H1 (cell line): ENCODE data around the gene KCNJ3.

Experiments used
- CBX5 ChIP-seq: fragments of 300-800, 300-1000 bp; sonication (generic); IDR thresholded peaks from 2 replicates; pipeline ENCODE4 v1.7.1; 2016; ENCODE audit warnings: antibody characterized with exemption, low read length, low read depth
- EP300 ChIP-seq, 2 experiments: IDR thresholded peaks; 1 replicate in 1 of 2; 2 replicates in 1 of 2; pipeline ENCODE4 v1.6.1; 2011 to 2012; ENCODE audit warnings: low read depth in 2 of 2, low read length in 2 of 2, mild to moderate bottlenecking in 2 of 2, borderline replicate concordance in 1 of 2, inconsistent platforms in 1 of 2, moderate library complexity in 1 of 2
- POLR2A ChIP-seq, 2 experiments: IDR thresholded peaks; 1 replicate in 1 of 2; 2 replicates in 1 of 2; pipeline ENCODE4 v1.6.1; 2011; ENCODE audit warnings: low read depth in 2 of 2, low read length in 2 of 2, mild to moderate bottlenecking in 2 of 2; ENCODE audit errors: control extremely low read depth in 1 of 2
- RAD21 ChIP-seq, 2 experiments: IDR thresholded peaks in 1 of 2; conservative IDR thresholded peaks in 1 of 2; 2 replicates each; pipeline ENCODE4 v1.6.1; 2011; ENCODE audit warnings: low read depth in 2 of 2, low read length in 2 of 2, improper control_type of control experiment in 1 of 2, inconsistent platforms in 1 of 2, mild to moderate bottlenecking in 1 of 2, moderate library complexity in 1 of 2
- TEAD4 ChIP-seq: IDR thresholded peaks from 2 replicates; pipeline ENCODE4 v1.6.1; 2012; ENCODE audit warnings: low read depth, low read length, inconsistent platforms, mixed read lengths

DNA sequence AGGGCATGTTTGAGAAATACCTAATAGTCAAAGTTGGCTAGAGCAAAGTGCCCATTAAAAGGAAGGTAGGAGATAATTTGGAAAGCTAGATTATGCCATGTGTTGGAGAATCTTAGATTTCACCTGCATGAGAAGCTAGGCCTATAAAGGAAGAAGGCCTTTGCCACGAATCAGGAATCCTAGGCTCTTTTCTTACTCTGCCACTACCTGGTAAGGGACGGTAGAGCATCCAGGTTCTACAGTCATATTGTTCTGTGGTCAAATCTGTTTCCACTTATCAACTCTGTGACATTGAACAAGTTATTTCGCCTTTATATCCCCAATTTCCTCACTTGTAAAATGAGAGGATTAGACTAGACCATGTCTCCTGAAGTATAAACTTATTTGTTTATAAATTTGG is 3.6 kb upstream of the KCNJ3 start:
- TF ChIP-seq TEAD4 (no peak), POLR2A (IDR thresholded peaks at IDR 0.05; ENCODE audit: control extremely low read depth in 1 of 2, low read depth in 2 of 2, low read length in 2 of 2) (no peak), CBX5 (no peak), EP300 (IDR thresholded peaks at IDR 0.05; ENCODE audit: borderline replicate concordance in 1 of 2, low read depth in 2 of 2, low read length in 2 of 2) (no peak), RAD21 (IDR thresholded peaks at IDR 0.05 in 1 of 2, conservative IDR thresholded peaks at IDR 0.05 in 1 of 2; ENCODE audit: low read depth in 2 of 2, low read length in 2 of 2) (peak; percentile 42 to 47; a peak in 3 of 4 replicates)
